Activated naive CD4-positive, alpha-beta T cell treated with anti-CD3 and anti-CD28 coated beads for 36 hours (primary cell): ENCODE results near the gene PLEKHA4. TPM values are rescaled to one million over a fixed set of nuclear protein-coding genes. Genes with fewer than 3 reads are reported as not detected.
A peak's percentile ranks its signal among the peaks of the same experiment; 100 is the strongest.
"Not testable (repeated sequence)": the region's sequence is repeated elsewhere in the genome, so short reads cannot be mapped to it uniquely, and the experiment has no call there.

Source experiments
- CTCF ChIA-PET: fragments of 350-600 bp; sonication (Branson Sonifier 250); formaldehyde crosslinking; loops from one replicate; lab custom pipeline; 2021; ENCODE audit warnings: antibody characterized with exemption; lab: Charles Lee
- DNase-seq: peaks from one replicate; pipeline ENCODE4 v3.0.0-alpha.2; 2020
- H3K27ac Mint-ChIP-seq: one replicate; pipeline ENCODE4 v1.8.0; 2021; ENCODE audit warnings: mild to moderate bottlenecking, mixed read lengths
- H3K27me3 Mint-ChIP-seq: one replicate; pipeline ENCODE4 v1.8.0; 2021; ENCODE audit warnings: low read depth, mixed read lengths
- H3K36me3 Mint-ChIP-seq: one replicate; pipeline ENCODE4 v1.8.0; 2021; ENCODE audit warnings: low read depth, mixed read lengths
- H3K4me1 Mint-ChIP-seq: one replicate; pipeline ENCODE4 v1.8.0; 2021; ENCODE audit warnings: low read depth, mixed read lengths
- H3K4me3 Mint-ChIP-seq: one replicate; pipeline ENCODE4 v1.8.0; 2021; ENCODE audit warnings: mild to moderate bottlenecking, moderate library complexity, mixed read lengths
- H3K9me3 Mint-ChIP-seq: one replicate; pipeline ENCODE4 v1.8.0; 2021; ENCODE audit warnings: mixed read lengths
- intact Hi-C: fragments of 100-400 bp; cut with micrococcal nuclease; formaldehyde crosslinking; loops from one replicate; pipeline ENCODE4 v1.15.1; 2023
- total RNA-seq, 2 experiments: library from RNA; stranded (reverse); gene quantifications; one replicate each; pipeline ENCODE4 v1.2.3, GENCODE V29; 2021

Gene PLEKHA4
- total RNA-seq, 2 experiments from 2014 or later, result 8.3 to 8.8 TPM

GRCh38 chr19:48902291-48902690, 33.9 kb upstream of the PLEKHA4 start:
- peak overlapping the region; percentile 76 for H3K27ac Mint-ChIP-seq
- intact Hi-C loops, H3K9me3 Mint-ChIP-seq, H3K4me3 Mint-ChIP-seq, H3K27me3 Mint-ChIP-seq, DNase-seq: not testable (repeated sequence)
- CTCF ChIA-PET, result interaction anchor here (0.6 kb wide), 1 partner anchor 41 kb away, joined by 3 read pairs; no protein-coding TSS in a partner anchor
- H3K4me1 Mint-ChIP-seq, result peaks cover 25% of the 10 kb centered on the region
- H3K36me3 Mint-ChIP-seq, result peaks cover 44% of the 10 kb centered on the region

GRCh38 chr19:48900477-48901406, 32.3 kb upstream of the PLEKHA4 start:
- CTCF ChIA-PET, result interaction anchor here (0.6 to 1.7 kb wide), 7 partner anchors 54 to 255 kb away, joined by 3 to 6 read pairs (median 4); partner anchors contain the start of genes BAX, CA11, GYS1 and RUVBL2
- Mint-ChIP-seq H3K9me3 (no peaks in the 10 kb centered on the region), H3K27me3 (peaks cover 2% of the 10 kb centered on the region), H3K36me3 (peaks cover 36% of the 10 kb centered on the region), H3K4me3 (peak overlapping the region; percentile 97), H3K4me1 (peaks cover 30% of the 10 kb centered on the region), H3K27ac (peak overlapping the region; percentile 96)
- DNase-seq, result peak; percentile 29
- intact Hi-C loops, result loop anchor here (1.0 to 2.0 kb wide), 8 partner anchors 25 to 186 kb away; partner anchors contain the start of genes BAX, DHDH, FTL and GYS1

- intact Hi-C loops, result loop anchor here (1.0 to 2.0 kb wide), 8 partner anchors 25 to 186 kb away; partner anchors contain the start of genes BAX, DHDH, FTL and GYS1
- peaks cover 29% of the 10 kb centered on the region for H3K36me3 Mint-ChIP-seq
- peak; percentile 100 for DNase-seq
- CTCF ChIA-PET, result interaction anchor here (1.0 to 1.7 kb wide), 5 partner anchors 54 to 254 kb away, joined by 3 to 6 read pairs (median 4); partner anchors contain the start of genes BAX, CA11, GYS1 and RUVBL2
- peaks cover 5% of the 10 kb centered on the region for H3K27me3 Mint-ChIP-seq
- H3K4me1 Mint-ChIP-seq, result peaks cover 38% of the 10 kb centered on the region
- peak within 1 kb of the TSS; percentile 96 for H3K27ac Mint-ChIP-seq
- H3K4me3 Mint-ChIP-seq, result peak within 1 kb of the TSS; percentile 97
- no peaks in the 10 kb centered on the region for H3K9me3 Mint-ChIP-seq
Observed at GRCh38 chr19:48899781-48900476, 31.5 kb upstream of the PLEKHA4 start, which contains the start of gene NUCB1. Gene NUCB1, plus strand, starts transcription at chr19:48900312. Its CDS starts 485 bp downstream, at chr19:48900797.

- H3K27me3 Mint-ChIP-seq, H3K9me3 Mint-ChIP-seq, intact Hi-C loops, DNase-seq: not testable (repeated sequence)
- H3K36me3 Mint-ChIP-seq, result peaks cover 25% of the 10 kb centered on the region
- H3K4me3 Mint-ChIP-seq, result peak overlapping the region; percentile 97
- CTCF ChIA-PET, result interaction anchor here (1.0 to 1.7 kb wide), 5 partner anchors 55 to 254 kb away, joined by 3 to 6 read pairs (median 4); partner anchors contain the start of genes BAX, CA11, GYS1 and RUVBL2
- peak overlapping the region; percentile 96 for H3K27ac Mint-ChIP-seq
- H3K4me1 Mint-ChIP-seq, result peaks cover 43% of the 10 kb centered on the region
Observed at GRCh38 chr19:48899386-48899749, 31.0 kb upstream of the PLEKHA4 start.

GRCh38 chr19:48897181-48897580, 28.8 kb upstream of the PLEKHA4 start:
- peaks cover 17% of the 10 kb centered on the region for H3K27me3 Mint-ChIP-seq
- H3K4me3 Mint-ChIP-seq, result no peak overlapping the region
- peaks cover 16% of the 10 kb centered on the region for H3K36me3 Mint-ChIP-seq
- intact Hi-C loops, result no loop called here
- no peaks in the 10 kb centered on the region for H3K9me3 Mint-ChIP-seq
- H3K4me1 Mint-ChIP-seq, result peaks cover 38% of the 10 kb centered on the region
- CTCF ChIA-PET, result interaction anchor here (0.6 to 0.7 kb wide), 2 partner anchors 56 to 73 kb away, joined by 3 to 4 read pairs; no protein-coding TSS in a partner anchor
- H3K27ac Mint-ChIP-seq, result no peak overlapping the region
- DNase-seq, result no peak

GRCh38 chr19:48896191-48896720, 27.8 kb upstream of the PLEKHA4 start:
- Mint-ChIP-seq H3K4me3 (peak overlapping the region; percentile 54), H3K27me3 (peaks cover 22% of the 10 kb centered on the region), H3K36me3 (peaks cover 9% of the 10 kb centered on the region), H3K4me1 (peaks cover 31% of the 10 kb centered on the region), H3K27ac (no peak overlapping the region), H3K9me3 (no peaks in the 10 kb centered on the region)
- CTCF ChIA-PET, result no interaction called here
- DNase-seq, result peak; percentile 61
- intact Hi-C loops, result no loop called here

GRCh38 chr19:48895226-48895625, 26.8 kb upstream of the PLEKHA4 start:
- CTCF ChIA-PET, result interaction anchor here (1.0 kb wide), 1 partner anchor 58 kb away, joined by 4 read pairs; no protein-coding TSS in a partner anchor
- Mint-ChIP-seq H3K4me1 (peaks cover 26% of the 10 kb centered on the region), H3K27ac (no peak overlapping the region), H3K27me3 (peaks cover 22% of the 10 kb centered on the region), H3K4me3 (peak overlapping the region; percentile 54), H3K36me3 (peaks cover 1% of the 10 kb centered on the region), H3K9me3 (no peaks in the 10 kb centered on the region)
- no peak for DNase-seq
- intact Hi-C loops, result no loop called here

GRCh38 chr19:48890551-48890950, 22.1 kb upstream of the PLEKHA4 start:
- Mint-ChIP-seq H3K36me3 (no peaks in the 10 kb centered on the region), H3K27ac (no peak overlapping the region), H3K27me3 (peaks cover 18% of the 10 kb centered on the region), H3K4me1 (peaks cover 10% of the 10 kb centered on the region), H3K4me3 (no peak overlapping the region), H3K9me3 (no peaks in the 10 kb centered on the region)
- CTCF ChIA-PET, result interaction anchor here (0.7 kb wide), 1 partner anchor 54 kb away, joined by 3 read pairs; the partner anchor contains the start of gene HSD17B14
- intact Hi-C loops, result no loop called here
- DNase-seq, result no peak

GRCh38 chr19:48889496-48889895, 21.1 kb upstream of the PLEKHA4 start:
- DNase-seq, intact Hi-C loops, H3K27ac Mint-ChIP-seq, H3K36me3 Mint-ChIP-seq, H3K4me3 Mint-ChIP-seq, H3K4me1 Mint-ChIP-seq, H3K9me3 Mint-ChIP-seq: not testable (repeated sequence)
- peaks cover 12% of the 10 kb centered on the region for H3K27me3 Mint-ChIP-seq
- CTCF ChIA-PET, result interaction anchor here (0.5 kb wide), 1 partner anchor 309 kb away, joined by 4 read pairs; no protein-coding TSS in a partner anchor

- H3K27me3 Mint-ChIP-seq, result peaks cover 10% of the 10 kb centered on the region
- H3K36me3 Mint-ChIP-seq, result no peaks in the 10 kb centered on the region
- CTCF ChIA-PET, result no interaction called here
- no peak overlapping the region for H3K4me3 Mint-ChIP-seq
- no peak for DNase-seq
- no peaks in the 10 kb centered on the region for H3K4me1 Mint-ChIP-seq
- H3K27ac Mint-ChIP-seq, result no peak overlapping the region
- no peaks in the 10 kb centered on the region for H3K9me3 Mint-ChIP-seq
- intact Hi-C loops, result no loop called here
Observed at GRCh38 chr19:48887861-48888612, 19.6 kb upstream of the PLEKHA4 start.

GRCh38 chr19:48883726-48884125, 15.3 kb upstream of the PLEKHA4 start:
- intact Hi-C loops, result no loop called here
- no peaks in the 10 kb centered on the region for H3K27me3 Mint-ChIP-seq
- H3K4me3 Mint-ChIP-seq, result no peak overlapping the region
- peaks cover under 1% of the 10 kb centered on the region for H3K4me1 Mint-ChIP-seq
- H3K27ac Mint-ChIP-seq, result no peak overlapping the region
- peaks cover 2% of the 10 kb centered on the region for H3K36me3 Mint-ChIP-seq
- H3K9me3 Mint-ChIP-seq, result no peaks in the 10 kb centered on the region
- CTCF ChIA-PET, result no interaction called here
- no peak for DNase-seq
